ENCODE results near the gene PIK3C2A.

PIK3C2A gene

DNA sequence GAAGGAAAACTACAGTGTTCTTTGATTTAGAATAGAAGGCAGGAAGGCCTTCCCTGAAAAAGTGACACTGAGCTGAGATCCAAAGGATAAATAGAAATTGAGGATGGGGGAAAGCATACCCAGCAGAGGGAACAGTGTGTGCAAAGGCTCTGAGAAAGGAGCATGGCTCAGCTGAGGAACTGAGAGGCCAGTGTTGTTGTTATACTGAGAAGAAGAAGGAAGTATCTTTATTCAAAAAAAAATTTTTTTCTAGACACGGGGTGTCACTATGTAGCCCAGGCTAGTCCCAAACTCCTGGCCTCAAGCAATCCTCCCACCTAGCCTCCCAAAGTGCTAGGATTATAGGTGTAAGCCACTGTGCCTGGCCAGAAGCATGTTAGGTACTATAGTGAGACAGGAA lies 3.5 kb upstream of the PIK3C2A start:
- no peak for DNase-seq (ENCODE audit: low spot score)

DNA sequence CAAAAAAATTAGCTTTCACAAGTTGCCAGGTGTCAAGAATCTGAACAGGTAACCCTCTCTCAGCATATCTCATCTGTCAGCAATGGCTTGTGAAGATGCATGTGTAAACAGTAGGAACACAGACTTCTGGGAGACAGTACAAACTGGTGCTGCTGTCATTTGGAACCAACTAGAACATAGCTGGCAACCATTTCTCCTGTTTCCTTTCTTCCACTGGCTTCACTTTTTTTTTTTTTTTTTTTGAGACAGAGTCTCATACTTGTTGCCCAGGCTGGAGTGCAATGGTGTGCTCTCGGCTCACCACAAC lies 2.1 kb upstream of the PIK3C2A start:
- DNase-seq (ENCODE audit: low spot score) = no peak

DNA sequence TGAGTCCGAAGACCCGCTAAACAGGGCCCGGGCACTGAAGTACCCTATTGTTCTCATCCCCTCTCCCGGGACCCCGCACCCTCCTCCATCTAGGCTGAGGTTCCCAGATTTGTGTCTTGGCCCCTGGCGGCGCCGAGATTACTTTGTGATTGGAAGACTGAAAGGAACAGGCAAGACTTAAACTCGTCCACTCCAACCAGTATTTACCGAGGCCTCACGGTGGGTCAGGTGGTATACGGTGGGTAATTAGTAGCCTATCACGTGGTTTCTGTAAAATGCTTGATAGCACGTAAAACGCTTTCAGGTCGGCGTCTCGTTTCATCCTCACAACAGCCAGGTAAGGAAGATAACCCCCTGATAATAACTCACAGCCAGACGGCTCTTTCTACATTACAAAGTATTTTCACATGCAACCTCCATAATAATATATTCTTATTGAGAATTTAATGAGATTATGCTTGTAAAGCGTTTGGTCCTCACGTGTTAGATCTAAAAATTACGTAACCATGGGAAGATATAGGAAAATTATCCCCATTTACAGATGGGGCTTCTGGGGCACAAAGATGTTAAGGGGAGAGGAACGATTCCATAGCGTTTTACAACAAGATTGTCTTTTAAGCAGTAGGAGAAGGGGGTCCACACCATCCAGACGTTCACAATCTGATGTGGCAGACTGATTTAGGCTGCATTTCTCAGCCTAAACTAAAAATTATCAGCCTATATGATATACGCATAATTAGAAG lies 642 bp upstream of the PIK3C2A start:
- peak; percentile 75 for DNase-seq (ENCODE audit: low spot score)

DNA sequence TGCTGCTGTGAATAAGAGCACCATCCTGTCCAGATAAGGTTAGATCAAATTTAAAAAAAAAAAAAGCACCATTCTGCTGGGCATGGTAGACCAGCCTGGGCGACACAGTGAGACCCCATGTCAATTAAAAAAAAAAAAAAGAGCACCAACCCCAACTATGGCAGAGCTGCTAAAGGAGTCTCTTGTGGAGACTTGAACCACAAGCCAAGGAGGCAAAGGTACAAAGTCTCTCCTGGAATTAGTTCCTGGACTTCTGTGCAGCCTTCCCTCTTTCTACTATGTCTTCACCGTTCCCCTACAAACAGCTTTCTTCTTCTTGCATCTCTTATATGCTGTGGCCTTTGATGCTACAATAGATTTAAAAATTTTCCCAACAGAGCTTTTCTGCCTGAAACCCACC lies 1.3 kb downstream of the PIK3C2A start:
- DNase-seq (ENCODE audit: low spot score) = no peak

DNA sequence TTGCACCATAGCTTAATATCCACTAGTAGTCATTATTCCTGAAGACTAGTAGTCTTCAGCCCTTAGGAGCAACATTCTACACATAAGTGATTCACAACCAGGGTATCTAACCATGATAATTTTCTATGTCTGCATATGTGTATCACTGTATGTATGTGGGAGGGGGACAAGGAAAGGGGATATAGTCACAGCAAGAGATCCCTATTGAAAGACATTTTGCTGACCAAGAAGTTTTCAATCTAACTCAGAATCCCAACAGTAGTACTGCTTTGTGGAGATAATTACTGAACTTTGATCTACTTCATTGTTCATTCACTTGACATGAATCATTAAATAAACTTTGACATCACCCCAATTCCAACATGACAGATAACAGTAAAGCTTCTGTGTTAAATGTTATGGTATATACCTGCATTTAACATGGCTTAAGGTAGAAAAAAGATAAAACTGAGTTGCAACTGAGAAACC lies 10.3 kb downstream of the PIK3C2A start:
- DNase-seq (ENCODE audit: low spot score) = no peak

DNA sequence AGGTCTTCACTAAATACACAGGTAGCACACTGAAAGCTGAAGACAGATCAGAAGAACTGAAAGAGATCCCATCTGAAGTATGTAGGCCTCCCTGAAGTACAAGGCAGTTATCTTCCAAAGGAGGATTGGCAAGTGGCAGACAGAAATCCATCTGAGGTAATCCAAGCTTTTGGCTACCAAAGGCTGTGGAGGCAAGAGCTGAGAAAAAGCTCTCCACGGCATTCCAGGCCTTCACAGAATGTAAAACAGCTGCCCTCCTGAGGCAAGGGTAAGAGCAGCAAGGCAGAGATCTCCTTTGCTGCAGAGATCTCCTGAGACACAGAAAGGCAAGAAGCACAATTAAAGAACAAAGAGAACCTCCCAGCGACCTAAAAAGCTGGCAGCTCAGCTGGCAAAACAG lies 19.1 kb downstream of the PIK3C2A start:
- no peak for DNase-seq (ENCODE audit: low spot score)

DNA sequence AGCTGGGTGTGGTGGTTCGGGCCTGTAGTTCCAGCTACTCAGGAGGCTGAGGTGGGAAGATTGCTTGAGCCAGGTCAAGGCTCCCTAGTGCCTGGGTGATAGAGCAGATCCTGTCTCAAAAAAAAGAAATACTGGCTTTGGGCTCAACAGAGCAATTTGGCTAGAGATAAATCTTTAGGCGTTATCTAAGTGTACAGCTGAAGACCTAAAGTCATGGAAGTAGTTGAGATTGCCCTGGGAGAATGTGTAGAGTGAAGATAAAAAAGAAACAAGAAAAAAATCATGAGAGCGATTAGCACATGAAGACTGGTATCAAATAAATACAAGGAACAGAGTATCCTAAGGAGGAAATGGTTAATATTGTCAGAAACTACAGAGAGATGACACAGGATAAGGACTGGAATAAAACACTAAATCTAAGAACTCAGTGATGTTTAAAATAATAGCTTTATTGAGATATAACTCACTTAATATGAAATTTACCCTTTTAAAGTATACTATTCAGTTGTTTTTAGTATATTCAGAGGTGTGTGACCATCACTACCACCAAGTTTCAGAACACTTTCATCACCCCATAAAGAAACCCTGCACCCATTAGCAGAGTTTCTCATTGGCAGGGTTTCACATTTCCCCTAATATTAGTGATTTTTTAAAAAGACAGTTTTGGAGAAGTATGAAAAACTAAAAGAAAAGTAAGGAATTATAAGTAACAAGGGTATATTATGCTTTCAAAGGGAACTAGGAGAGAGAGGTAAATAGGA lies 20.7 kb downstream of the PIK3C2A start:
- no peak for DNase-seq (ENCODE audit: low spot score)

DNA sequence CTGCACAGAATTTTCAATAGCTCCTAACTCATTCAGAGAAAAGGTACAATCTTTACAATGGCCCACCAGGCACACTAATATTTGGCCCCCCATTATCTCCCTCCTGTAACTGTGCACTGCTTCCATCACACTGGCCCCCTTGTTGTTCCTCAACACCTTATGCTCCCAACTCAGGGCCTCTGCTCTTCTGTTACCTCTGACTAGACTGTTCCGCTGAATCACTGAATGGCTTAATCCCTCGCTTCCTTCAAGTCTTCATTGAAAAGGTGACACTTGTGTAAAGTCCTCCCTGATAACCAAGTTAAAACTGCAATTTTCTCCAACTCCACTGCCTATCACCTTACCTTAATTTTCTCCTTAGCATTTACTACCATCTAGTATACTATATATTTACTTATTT lies 21.8 kb downstream of the PIK3C2A start:
- no peak for DNase-seq (ENCODE audit: low spot score)

DNA sequence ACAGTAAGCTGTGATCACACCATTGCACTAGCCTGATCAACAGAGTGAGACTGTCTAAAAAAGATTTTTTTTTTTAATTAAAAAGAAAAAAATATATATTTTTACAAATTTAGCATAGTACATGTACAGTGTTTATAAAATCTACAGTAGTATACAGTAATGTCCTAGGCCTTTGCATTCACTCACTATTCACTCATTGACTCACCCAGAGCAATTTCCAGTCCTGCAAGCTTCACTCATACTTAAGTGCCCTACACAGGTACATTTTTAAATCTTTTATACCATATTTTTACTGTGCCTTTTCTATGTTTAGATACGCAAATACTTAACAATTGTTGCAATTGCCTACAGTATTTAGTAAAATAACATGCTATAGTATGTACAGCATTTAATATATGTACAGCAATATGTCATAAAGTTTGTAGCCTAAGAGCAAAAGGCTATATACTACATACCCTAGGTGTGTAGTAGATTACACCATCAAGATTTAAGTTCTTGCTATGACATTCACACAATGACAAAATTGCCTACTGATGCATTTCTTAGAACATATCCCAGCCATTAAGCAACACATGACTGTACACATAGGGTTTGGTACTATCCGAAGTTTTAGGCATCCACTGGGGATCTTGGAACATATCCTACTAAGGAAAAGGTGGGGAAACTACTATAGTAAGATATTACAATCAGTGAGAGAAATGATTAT lies 22.8 kb downstream of the PIK3C2A start:
- no peak for DNase-seq (ENCODE audit: low spot score)

DNA sequence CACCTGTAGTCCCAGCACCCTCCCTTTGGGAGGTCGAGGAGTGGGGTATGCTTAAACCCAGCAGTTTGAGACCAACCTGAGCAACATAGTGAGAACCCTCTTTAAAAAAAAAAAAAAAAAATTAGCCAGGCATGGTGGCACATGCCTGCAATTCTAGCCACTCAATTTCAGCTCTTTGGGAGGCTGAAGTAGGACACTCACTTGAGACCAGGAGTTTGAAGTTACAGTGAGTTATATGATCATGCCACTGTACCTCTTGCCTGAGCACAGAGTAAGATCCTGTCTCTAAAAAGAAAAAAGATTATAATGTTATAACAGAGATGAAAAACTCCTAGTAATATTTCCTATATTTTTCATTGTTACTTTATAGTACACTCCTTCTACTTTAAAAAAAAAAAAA lies 23.9 kb downstream of the PIK3C2A start:
- DNase-seq (ENCODE audit: low spot score) = no peak

DNA sequence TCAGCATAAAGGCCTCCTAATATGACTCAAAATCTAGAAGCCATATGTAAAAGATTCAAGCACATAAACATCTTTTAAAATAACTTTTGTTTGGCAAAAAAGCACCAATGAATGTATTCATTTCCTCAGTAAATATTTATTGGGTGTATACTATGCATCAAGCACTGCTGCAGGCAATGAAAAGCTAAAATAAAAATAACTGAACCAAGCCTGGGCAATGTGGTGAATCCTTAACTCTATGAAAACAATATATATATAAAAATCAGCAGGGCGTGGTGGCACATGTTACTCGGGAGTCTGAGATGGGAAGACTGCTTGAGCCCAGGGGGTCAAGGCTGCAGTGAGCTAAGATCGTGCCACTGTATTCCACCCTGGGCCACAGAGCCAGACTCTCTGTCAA lies 27.8 kb downstream of the PIK3C2A start:
- no peak for DNase-seq (ENCODE audit: low spot score)

DNA sequence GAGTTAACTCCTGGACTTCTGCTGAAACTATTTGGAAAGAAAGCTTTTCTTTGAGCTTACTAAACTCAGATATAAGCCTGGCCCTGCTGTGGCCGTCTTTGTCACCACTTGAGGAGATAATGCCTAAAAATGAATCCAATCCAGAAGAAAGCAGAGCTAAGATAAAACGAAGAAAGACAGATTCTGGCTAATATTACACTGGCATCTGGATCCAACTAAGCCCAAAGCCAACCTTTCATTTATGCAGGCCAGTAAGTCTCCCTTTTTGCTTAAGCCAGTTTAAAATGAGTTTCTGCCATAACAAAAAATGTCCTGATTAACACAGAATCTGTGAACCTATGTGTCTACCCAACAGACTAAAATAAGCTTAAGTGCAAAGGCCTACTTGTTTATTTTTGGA lies 34.5 kb downstream of the PIK3C2A start:
- DNase-seq (ENCODE audit: low spot score) = no peak

DNA sequence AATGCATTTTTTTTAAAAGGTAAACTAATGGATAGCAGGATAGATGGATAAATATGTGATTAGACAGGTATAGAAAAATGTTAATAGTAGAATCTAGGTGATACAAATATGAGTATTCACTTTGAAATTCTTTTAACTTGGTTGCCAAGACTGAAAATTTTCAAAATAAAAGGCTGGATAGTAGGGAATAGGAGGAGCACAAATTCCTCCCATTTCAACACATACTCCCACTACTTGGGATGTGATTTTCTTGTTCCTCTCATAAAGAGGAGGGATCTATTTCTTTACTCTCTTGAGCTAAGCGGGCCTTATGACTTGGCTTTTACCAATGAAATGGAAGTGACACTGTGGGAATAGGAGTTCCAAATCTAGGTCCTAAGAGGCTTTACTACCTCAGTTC lies 35.9 kb downstream of the PIK3C2A start:
- DNase-seq (ENCODE audit: low spot score) = no peak

DNA sequence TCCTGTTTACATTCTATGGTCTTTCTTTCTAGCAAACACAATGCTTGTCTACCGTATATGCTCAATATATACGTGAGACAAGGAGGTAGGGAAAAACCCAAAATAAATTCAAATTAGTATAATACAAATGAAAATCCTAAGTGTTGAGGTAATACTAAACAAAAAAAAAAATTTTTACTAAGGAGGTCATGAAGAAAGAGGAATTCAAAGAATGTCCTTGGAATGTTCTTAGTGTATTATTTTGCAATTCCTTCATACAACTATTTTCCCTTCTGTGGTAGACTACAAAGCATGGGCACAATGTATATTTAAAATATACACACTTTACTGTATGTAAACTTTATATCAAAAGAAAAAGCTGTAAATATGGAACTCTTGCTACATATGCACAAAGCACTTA lies 36.4 kb downstream of the PIK3C2A start:
- DNase-seq (ENCODE audit: low spot score) = no peak

DNA sequence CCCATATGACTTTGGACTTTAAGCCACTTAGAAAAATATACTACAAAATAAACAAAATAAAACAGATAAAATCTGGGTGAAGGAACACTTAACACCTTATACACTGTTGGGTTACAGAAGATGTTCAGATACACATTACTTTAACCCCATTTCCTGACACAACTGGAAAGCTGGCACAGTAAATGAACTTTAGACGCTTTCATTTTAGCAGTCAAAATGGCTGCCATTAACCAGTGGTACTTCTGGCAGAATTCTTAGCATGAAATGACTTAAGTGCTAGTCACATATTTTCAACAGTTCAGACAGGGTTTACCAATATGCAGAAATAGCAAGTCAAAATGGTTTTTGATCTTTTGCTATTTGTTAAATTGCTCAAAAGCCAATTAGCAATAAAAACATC lies 37.9 kb downstream of the PIK3C2A start:
- DNase-seq (ENCODE audit: low spot score) = no peak

DNA sequence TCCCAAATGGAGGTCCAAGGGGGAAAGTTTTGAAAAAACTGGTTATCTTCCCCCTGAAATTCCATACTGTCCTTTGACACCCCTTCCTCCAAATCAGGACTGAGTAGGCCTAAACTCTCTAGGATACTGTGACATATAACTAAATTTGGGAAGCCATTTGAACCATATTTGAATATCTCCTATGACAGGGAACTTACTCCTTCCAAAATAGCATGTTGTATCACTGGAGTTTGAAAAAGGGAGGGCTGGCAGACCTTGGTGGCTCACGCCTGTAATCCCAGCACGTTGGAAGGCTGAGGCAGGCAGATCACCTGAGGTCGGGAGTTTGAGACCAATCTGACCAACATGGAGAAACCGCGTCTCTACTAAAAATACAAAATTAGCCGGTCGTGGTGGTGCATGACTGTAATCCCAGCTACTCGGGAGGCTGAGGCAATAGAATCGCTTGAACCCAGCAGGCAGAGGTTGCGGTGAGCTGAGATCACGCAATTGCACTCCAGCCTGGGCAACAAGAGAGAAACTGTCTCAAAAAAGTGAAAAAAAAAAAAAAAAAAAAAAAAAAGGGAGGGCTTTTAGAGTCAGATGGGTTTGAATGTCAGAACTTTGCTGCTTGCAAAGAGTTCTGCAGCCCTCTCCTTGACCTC lies 42.4 kb downstream of the PIK3C2A start:
- no peak for DNase-seq (ENCODE audit: low spot score)

DNA sequence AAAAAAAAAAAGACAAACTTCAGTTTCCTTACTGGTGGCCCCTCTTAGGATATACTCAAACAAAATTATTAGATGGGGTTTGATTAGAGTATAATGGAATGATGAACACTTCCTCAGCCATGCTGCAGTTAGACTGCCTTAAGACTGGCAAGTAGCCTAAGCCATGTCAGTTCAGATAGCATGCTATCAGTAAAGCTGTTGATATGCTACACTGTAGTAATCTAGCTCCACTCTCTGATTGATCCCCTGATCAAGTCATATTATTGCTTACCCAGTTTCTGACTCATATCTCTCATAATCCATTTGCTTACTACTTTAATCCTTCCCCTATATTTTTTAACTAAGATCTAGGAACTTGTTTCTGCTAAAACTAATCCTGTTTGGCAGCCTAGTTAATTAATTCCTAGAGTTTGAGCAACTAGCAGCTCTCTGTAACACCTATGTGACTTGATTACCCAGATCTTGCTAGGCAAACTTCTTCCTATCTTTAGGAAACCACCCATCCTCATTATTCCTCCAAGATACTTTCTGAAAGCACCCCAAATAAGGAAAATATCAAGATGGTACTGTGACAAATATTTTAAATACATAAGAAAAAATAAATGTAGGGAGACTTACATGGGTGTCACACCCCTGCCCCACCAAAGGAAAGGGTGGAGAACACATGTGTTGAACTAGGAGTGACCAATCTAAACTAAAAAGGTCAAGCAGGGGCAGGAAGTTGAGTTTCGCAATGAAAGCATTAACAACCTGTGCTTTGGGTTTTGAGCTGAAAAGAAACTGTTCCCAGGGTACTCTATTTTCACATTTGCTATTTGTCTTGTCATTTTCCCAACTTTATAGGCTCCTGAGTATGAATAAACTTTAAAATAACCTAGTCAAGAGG lies 43.2 kb downstream of the PIK3C2A start:
- DNase-seq (ENCODE audit: low spot score) = no peak

DNA sequence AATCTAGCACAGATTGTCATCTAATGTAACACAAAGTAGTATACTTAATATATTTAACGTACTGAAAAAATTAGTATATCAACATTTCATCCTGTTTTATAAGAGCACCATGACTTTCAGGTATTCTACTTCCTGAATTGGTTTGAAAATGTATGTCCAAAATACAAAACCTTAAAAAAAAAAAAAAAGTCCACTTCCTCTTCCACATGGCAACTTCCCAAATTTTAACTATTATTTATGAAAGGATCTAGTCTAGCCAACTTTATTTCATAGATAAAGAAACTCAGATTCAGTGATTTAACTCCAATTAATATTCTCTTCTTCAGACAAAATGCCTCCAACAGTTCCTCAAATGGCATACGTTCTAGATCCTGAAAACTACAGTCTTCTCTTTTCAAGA lies 44.0 kb downstream of the PIK3C2A start:
- no peak for DNase-seq (ENCODE audit: low spot score)

DNA sequence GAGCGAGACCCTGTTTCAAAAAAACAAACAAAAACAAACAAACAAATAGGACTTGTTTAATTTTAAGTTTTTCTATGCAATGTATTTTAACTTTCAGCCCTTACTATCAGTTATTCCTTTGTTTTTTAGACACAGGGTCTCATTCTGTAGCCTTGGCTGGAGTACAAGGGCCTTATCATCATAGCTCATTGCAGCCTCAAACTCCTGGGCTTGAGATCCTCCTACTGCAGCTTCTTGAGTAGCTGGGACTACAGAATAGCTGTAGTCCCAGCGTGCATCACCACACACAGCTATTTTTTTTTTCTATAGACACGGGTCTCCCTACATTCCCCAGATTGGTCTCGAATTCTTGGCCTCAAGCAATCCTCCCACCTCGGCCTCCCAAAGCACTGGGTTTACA lies 44.5 kb downstream of the PIK3C2A start:
- no peak for DNase-seq (ENCODE audit: low spot score)

DNA sequence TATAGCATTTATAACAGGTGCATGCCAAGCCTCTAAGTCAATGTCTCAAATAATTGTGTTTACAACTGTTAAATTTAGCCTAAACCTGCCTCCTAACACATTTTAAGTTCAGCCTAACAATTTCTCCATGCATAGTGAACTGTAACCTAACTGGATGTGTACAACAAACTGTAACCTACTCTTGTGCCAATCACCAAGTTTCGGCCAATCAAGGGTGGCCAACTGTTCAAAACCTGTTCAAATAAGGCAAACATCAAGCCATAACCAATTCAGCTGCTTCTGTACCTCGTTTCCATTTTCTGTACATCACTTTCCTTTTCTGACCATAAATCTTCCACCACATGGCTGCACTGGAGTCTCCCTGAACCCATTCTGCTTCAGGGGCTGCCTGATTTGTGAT lies 45.4 kb downstream of the PIK3C2A start:
- DNase-seq (ENCODE audit: low spot score) = no peak

DNA sequence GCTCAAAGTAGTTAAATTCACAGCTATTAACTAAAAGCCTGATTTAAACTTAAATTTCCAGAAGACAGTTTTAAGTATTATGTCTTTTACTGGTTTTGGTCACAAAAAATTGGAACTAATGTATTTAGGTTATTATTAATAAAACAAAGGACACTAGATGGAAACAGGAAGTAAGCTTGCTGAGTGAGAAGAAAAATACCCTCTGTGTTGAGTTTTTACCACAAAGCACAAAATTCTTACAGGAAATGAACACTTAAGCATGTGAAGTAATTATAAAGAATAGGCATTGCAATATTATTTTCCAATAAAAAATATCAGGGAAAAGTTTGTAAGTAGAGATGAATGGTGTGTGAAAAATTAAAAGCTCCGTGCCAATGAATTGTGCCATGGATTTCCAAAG lies 46.3 kb downstream of the PIK3C2A start:
- no peak for DNase-seq (ENCODE audit: low spot score)

DNA sequence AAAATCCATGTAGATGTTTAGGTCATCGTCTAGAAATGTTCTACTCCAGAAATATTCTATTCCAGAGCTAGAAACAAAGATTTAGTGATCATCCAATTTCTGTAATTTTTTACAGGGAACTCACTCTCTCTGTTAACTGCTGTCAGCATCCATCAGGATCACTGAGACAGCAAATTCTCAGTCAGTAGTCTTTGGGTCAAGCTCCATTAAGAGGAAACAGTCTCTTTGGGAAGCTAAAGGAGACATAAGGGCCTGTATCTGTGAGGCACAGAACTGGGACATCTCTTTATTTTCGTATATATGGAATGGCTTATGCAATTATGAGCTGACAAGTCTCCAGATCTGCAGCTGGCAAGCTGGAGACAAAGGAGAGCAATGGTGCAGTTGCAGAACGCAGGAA lies 48.3 kb downstream of the PIK3C2A start:
- no peak for DNase-seq (ENCODE audit: low spot score)

Measured in germinal center (tissue), 1 donor.